ENCODE data around the gene ATF7. TPM values are rescaled to one million over a fixed set of nuclear protein-coding genes. Genes with fewer than 3 reads are reported as not detected.
"Not testable (repeated sequence)": the region's sequence is repeated elsewhere in the genome, so short reads cannot be mapped to it uniquely, and the experiment has no call there.

ATF7 gene
- total RNA-seq, 1 experiment from 2014 or later: 8.9 TPM

GRCh38 chr12:53627919-53628318, 1.7 kb upstream of the ATF7 start:
- DNase-seq (ENCODE audit: low read depth): no peak

- DNase-seq (ENCODE audit: low read depth): no peak
Measured at GRCh38 chr12:53626702-53627169, 554 bp upstream of the ATF7 start.

GRCh38 chr12:53625373-53625945, 723 bp downstream of the ATF7 start:
- DNase-seq (ENCODE audit: low read depth): no peak

GRCh38 chr12:53624956-53625355, 1.2 kb downstream of the ATF7 start:
- peak; percentile 6 for DNase-seq (ENCODE audit: low read depth)

- DNase-seq (ENCODE audit: low read depth): no peak
Measured at GRCh38 chr12:53624458-53624857, 1.7 kb downstream of the ATF7 start.

GRCh38 chr12:53623548-53624385, 2.4 kb downstream of the ATF7 start:
- DNase-seq (ENCODE audit: low read depth): peak; percentile 64

GRCh38 chr12:53622724-53623123, 3.5 kb downstream of the ATF7 start:
- DNase-seq (ENCODE audit: low read depth): no peak

GRCh38 chr12:53618275-53618674, 7.9 kb downstream of the ATF7 start:
- no peak for DNase-seq (ENCODE audit: low read depth)

- no peak for DNase-seq (ENCODE audit: low read depth)
Measured at GRCh38 chr12:53617700-53618099, 8.5 kb downstream of the ATF7 start.

- no peak for DNase-seq (ENCODE audit: low read depth)
Measured at GRCh38 chr12:53616950-53617349, 9.2 kb downstream of the ATF7 start.

GRCh38 chr12:53613821-53614220, 12.4 kb downstream of the ATF7 start:
- DNase-seq (ENCODE audit: low read depth): no peak

- no peak for DNase-seq (ENCODE audit: low read depth)
Measured at GRCh38 chr12:53612978-53613377, 13.2 kb downstream of the ATF7 start.

- no peak for DNase-seq (ENCODE audit: low read depth)
Measured at GRCh38 chr12:53611304-53611703, 14.9 kb downstream of the ATF7 start.

- not testable (repeated sequence) for DNase-seq (ENCODE audit: low read depth)
Measured at GRCh38 chr12:53606688-53607087, 19.5 kb downstream of the ATF7 start.

GRCh38 chr12:53604581-53604980, 21.6 kb downstream of the ATF7 start:
- no peak for DNase-seq (ENCODE audit: low read depth)

GRCh38 chr12:53603804-53604203, 22.4 kb downstream of the ATF7 start:
- DNase-seq (ENCODE audit: low read depth): no peak

- DNase-seq (ENCODE audit: low read depth): no peak
Measured at GRCh38 chr12:53603196-53603595, 23.0 kb downstream of the ATF7 start.

GRCh38 chr12:53602176-53602864, 23.9 kb downstream of the ATF7 start:
- no peak for DNase-seq (ENCODE audit: low read depth)

GRCh38 chr12:53601296-53601847, 24.8 kb downstream of the ATF7 start:
- no peak for DNase-seq (ENCODE audit: low read depth)

- DNase-seq (ENCODE audit: low read depth): no peak
Measured at GRCh38 chr12:53600490-53601295, 25.5 kb downstream of the ATF7 start.

GRCh38 chr12:53599579-53599978, 26.6 kb downstream of the ATF7 start:
- DNase-seq (ENCODE audit: low read depth): no peak

GRCh38 chr12:53598971-53599370, 27.2 kb downstream of the ATF7 start:
- DNase-seq (ENCODE audit: low read depth): not testable (repeated sequence)

All from RPMI7951 (cell line).